ENCODE data around the gene MDH1. TPM values are rescaled to one million over a fixed set of nuclear protein-coding genes. Genes with fewer than 3 reads are reported as not detected.

Gene MDH1
- total RNA-seq, 4 donors from 2014 or later = 169 to 206 (median 182) TPM

GRCh38 chr2:63587814-63588384 is 864 bp upstream of the MDH1 start:
- no peaks in the 10 kb centered on the region for H3K9me3 ChIP-seq
- H3K27ac ChIP-seq (replicated peaks in 1 of 4) = peak overlapping the region; percentile 84 to 93 (median 91)
- no peaks in the 10 kb centered on the region for H3K27me3 ChIP-seq
- TF ChIP-seq, protein P1, sequence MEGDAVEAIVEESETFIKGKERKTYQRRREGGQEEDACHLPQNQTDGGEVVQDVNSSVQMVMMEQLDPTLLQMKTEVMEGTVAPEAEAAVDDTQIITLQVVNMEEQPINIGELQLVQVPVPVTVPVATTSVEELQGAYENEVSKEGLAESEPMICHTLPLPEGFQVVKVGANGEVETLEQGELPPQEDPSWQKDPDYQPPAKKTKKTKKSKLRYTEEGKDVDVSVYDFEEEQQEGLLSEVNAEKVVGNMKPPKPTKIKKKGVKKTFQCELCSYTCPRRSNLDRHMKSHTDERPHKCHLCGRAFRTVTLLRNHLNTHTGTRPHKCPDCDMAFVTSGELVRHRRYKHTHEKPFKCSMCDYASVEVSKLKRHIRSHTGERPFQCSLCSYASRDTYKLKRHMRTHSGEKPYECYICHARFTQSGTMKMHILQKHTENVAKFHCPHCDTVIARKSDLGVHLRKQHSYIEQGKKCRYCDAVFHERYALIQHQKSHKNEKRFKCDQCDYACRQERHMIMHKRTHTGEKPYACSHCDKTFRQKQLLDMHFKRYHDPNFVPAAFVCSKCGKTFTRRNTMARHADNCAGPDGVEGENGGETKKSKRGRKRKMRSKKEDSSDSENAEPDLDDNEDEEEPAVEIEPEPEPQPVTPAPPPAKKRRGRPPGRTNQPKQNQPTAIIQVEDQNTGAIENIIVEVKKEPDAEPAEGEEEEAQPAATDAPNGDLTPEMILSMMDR (IDR thresholded peaks at IDR 0.05) = no peak
- TF ChIP-seq POLR2A (IDR thresholded peaks at IDR 0.05; ENCODE audit: low read depth) = no peak
- no peak for TF ChIP-seq EP300 (IDR thresholded peaks at IDR 0.05)
- TF ChIP-seq POLR2AphosphoS5 (IDR thresholded peaks at IDR 0.05) = no peak
- H3K36me3 ChIP-seq = no peaks in the 10 kb centered on the region
- 1% methylated on average over 16 of the region's 33 CpGs for WGBS
- peak; percentile 92 for DNase-seq (ENCODE audit: extremely low spot score)
- intact Hi-C loops (cut with DNase I) = loop anchor here (5.0 kb wide), 1 partner anchor 254 kb away; the partner anchor contains the start of gene UGP2
- peaks cover 18 to 51% (median 47%) of the 10 kb centered on the region in 4 donors for H3K4me1 ChIP-seq
- peak overlapping the region; percentile 75 to 92 (median 84) for H3K4me3 ChIP-seq

- intact Hi-C loops (cut with DNase I) = loop anchor here (5.0 kb wide), 1 partner anchor 253 kb away; the partner anchor contains the start of gene UGP2
- Histone ChIP-seq H3K4me3 (peak overlapping the region; percentile 75 to 92 (median 84)), H3K36me3 (peaks cover 0 to 7% (median under 1%) of the 10 kb centered on the region in 4 donors), H3K27me3 (no peaks in the 10 kb centered on the region), H3K4me1 (peaks cover 15 to 64% (median 61%) of the 10 kb centered on the region in 4 donors), H3K9me3 (no peaks in the 10 kb centered on the region), H3K27ac (replicated peaks in 1 of 4) (peak overlapping the region; percentile 84 to 93 (median 91))
- WGBS = 4% methylated on average over 26 of the region's 26 CpGs
- no peak for DNase-seq (ENCODE audit: extremely low spot score)
- TF ChIP-seq, protein P1 (IDR thresholded peaks at IDR 0.05) = no peak
- TF ChIP-seq POLR2AphosphoS5 (IDR thresholded peaks at IDR 0.05) (no peak), POLR2A (IDR thresholded peaks at IDR 0.05; ENCODE audit: low read depth) (no peak), EP300 (IDR thresholded peaks at IDR 0.05) (no peak)
Measured at GRCh38 chr2:63589148-63589958, 590 bp downstream of the MDH1 start.

GRCh38 chr2:63590626-63591408 is 2.1 kb downstream of the MDH1 start:
- Histone ChIP-seq H3K4me3 (peak overlapping the region in 3 of 4 donors; percentile 3 to 92 (median 88)), H3K36me3 (peaks cover 0 to 21% (median 9%) of the 10 kb centered on the region in 4 donors), H3K27me3 (no peaks in the 10 kb centered on the region), H3K9me3 (no peaks in the 10 kb centered on the region), H3K27ac (replicated peaks in 1 of 4) (peak overlapping the region; percentile 65 to 93 (median 88)), H3K4me1 (peaks cover 15 to 76% (median 67%) of the 10 kb centered on the region in 4 donors)
- WGBS = 35% methylated on average over 3 of the region's 3 CpGs
- DNase-seq (ENCODE audit: extremely low spot score) = no peak
- TF ChIP-seq POLR2A (IDR thresholded peaks at IDR 0.05; ENCODE audit: low read depth) = no peak
- TF ChIP-seq POLR2AphosphoS5 (IDR thresholded peaks at IDR 0.05) = peak; percentile 44 to 46
- intact Hi-C loops (cut with DNase I) = no loop called here

GRCh38 chr2:63591566-63592175 is 2.9 kb downstream of the MDH1 start:
- no peak for TF ChIP-seq POLR2A (IDR thresholded peaks at IDR 0.05; ENCODE audit: low read depth)
- TF ChIP-seq, protein P1 (IDR thresholded peaks at IDR 0.05) = no peak
- TF ChIP-seq EP300 (IDR thresholded peaks at IDR 0.05) = no peak
- TF ChIP-seq POLR2AphosphoS5 (IDR thresholded peaks at IDR 0.05) = no peak
- Histone ChIP-seq H3K4me1 (peaks cover 15 to 82% (median 73%) of the 10 kb centered on the region in 4 donors), H3K36me3 (peaks cover 0 to 30% (median 17%) of the 10 kb centered on the region in 4 donors), H3K27me3 (no peaks in the 10 kb centered on the region), H3K4me3 (peak overlapping the region in 2 of 4 donors; percentile 3 to 92), H3K9me3 (no peaks in the 10 kb centered on the region), H3K27ac (replicated peaks in 1 of 4) (peak overlapping the region; percentile 65 to 93 (median 88))
- intact Hi-C loops (cut with DNase I) = no loop called here
- WGBS = 58% methylated on average over 3 of the region's 3 CpGs
- no peak for DNase-seq (ENCODE audit: extremely low spot score)
